Measurements from ENCODE around the gene TMPRSS4. TPM values are rescaled to one million over a fixed set of nuclear protein-coding genes. Genes with fewer than 3 reads are reported as not detected.

TMPRSS4 gene
- total and polyA plus RNA-seq, 2 of the 13 experiments (the other 11 are each of a cell fraction or from before 2014, with no cell fraction given), result 0.32 TPM; not detected in 1

DNA sequence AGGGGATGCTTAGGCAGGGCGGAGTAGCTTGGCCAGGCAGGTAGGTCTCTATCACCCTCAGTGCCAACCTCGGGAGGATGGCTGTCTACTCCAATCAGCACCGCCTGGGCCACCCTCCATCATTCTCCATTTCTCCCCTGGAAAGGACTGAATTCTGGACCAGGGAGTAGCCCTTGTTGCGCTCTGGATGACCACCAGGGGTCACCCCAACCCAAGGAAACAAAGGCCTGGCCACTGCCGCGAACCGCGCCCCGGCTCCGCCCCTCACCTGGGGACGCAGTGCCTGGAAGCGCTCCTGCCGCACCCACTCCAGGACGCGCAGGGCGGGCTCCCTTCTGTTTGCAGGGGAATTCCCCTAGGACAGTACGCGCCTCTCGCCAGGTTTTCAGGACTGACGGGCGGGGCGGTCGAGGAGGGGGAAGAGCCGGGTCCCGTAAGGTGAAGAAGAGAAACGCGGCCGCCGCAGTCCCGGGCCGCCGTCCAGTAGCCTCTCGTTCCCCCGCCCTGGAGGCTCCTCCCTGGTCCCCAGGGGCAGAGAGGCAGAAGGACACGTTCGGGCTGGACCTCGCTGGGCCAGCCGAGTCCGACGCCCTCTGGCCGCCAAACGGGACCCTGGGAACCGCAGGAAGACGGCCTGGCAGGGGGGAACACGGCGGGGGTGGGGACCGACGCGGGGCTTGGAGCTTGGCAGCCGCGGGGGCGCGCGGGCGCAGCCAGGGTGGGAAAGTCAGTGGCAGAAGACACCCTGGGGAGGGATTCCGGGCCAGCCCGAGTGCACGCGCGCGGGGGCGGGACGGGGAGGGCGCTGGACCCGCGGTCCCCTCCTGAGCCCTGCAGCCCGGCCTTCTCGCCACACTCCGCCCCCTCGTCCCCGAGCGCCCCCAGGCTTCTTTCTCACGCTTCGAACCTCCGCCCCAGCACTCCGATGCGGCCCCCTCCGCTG, 68.7 kb downstream of the TMPRSS4 start (continued):
- TF ChIP-seq, protein P1, sequence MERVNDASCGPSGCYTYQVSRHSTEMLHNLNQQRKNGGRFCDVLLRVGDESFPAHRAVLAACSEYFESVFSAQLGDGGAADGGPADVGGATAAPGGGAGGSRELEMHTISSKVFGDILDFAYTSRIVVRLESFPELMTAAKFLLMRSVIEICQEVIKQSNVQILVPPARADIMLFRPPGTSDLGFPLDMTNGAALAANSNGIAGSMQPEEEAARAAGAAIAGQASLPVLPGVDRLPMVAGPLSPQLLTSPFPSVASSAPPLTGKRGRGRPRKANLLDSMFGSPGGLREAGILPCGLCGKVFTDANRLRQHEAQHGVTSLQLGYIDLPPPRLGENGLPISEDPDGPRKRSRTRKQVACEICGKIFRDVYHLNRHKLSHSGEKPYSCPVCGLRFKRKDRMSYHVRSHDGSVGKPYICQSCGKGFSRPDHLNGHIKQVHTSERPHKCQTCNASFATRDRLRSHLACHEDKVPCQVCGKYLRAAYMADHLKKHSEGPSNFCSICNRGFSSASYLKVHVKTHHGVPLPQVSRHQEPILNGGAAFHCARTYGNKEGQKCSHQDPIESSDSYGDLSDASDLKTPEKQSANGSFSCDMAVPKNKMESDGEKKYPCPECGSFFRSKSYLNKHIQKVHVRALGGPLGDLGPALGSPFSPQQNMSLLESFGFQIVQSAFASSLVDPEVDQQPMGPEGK (CRISPR knock-in tag; IDR thresholded peaks at IDR 0.05), result peak; percentile 60
- TF ChIP-seq ZNF180 (CRISPR knock-in tag; IDR thresholded peaks at IDR 0.05; ENCODE audit: borderline replicate concordance, low read depth) (no peak), ZNF768 (CRISPR knock-in tag; IDR thresholded peaks at IDR 0.05) (no peak), TCF7L2 (IDR thresholded peaks at IDR 0.05; ENCODE audit: low read depth, low read length) (no peak), ZNF766 (CRISPR knock-in tag; IDR thresholded peaks at IDR 0.05; ENCODE audit: borderline replicate concordance) (no peak), ZBTB49 (CRISPR knock-in tag; IDR thresholded peaks at IDR 0.05; ENCODE audit: borderline replicate concordance) (no peak), ZNF562 (CRISPR knock-in tag; IDR thresholded peaks at IDR 0.05; ENCODE audit: borderline replicate concordance) (no peak), DMAP1 (CRISPR knock-in tag; IDR thresholded peaks at IDR 0.05) (peak; percentile 59; the same call in 1 of the 2 replicates), RFX1 (IDR thresholded peaks at IDR 0.05) (no peak), ZNF776 (CRISPR knock-in tag; IDR thresholded peaks at IDR 0.05) (no peak), IRF2 (CRISPR knock-in tag; IDR thresholded peaks at IDR 0.05) (0 out of 2 replicates have a peak, but pooled peaks have one; percentile 41), ZNF33A (CRISPR knock-in tag; IDR thresholded peaks at IDR 0.05; ENCODE audit: borderline replicate concordance) (no peak), ZNF790 (CRISPR knock-in tag; IDR thresholded peaks at IDR 0.05; ENCODE audit: borderline replicate concordance) (no peak), POLR2AphosphoS2 (IDR thresholded peaks at IDR 0.05; ENCODE audit: low read depth, low read length) (no peak), ZNF33B (CRISPR knock-in tag; IDR thresholded peaks at IDR 0.05) (0 out of 2 replicates have a peak, but pooled peaks have one; percentile 73), SALL2 (CRISPR knock-in tag; IDR thresholded peaks at IDR 0.05) (no peak), ZNF10 (CRISPR knock-in tag; IDR thresholded peaks at IDR 0.05; ENCODE audit: borderline replicate concordance, low read depth) (no peak), ZKSCAN5 (CRISPR knock-in tag; IDR thresholded peaks at IDR 0.05) (no peak), ZNF670 (CRISPR knock-in tag; IDR thresholded peaks at IDR 0.05; ENCODE audit: borderline replicate concordance) (peak; percentile 48; the same call in 1 of the 2 replicates), ZNF564 (CRISPR knock-in tag; IDR thresholded peaks at IDR 0.05) (no peak), FLYWCH1 (CRISPR knock-in tag; IDR thresholded peaks at IDR 0.05) (no peak; the same call in 1 of the 2 replicates), E2F1 (CRISPR knock-in tag; IDR thresholded peaks at IDR 0.05) (no peak), PRMT3 (CRISPR knock-in tag; IDR thresholded peaks at IDR 0.05; ENCODE audit: borderline replicate concordance, low read depth) (no peak), KDM2A (CRISPR knock-in tag; IDR thresholded peaks at IDR 0.05; ENCODE audit: borderline replicate concordance, low read depth) (peak; percentile 89), ZNF772 (CRISPR knock-in tag; IDR thresholded peaks at IDR 0.05) (0 out of 2 replicates have a peak, but pooled peaks have one; percentile 15)

Data from HepG2 (cell line).